Measurements from ENCODE around the gene IFITM1. TPM values are rescaled to one million over a fixed set of nuclear protein-coding genes. Genes with fewer than 3 reads are reported as not detected.

The IFITM1 gene
- total and polyA plus RNA-seq, 2 donors (not counting 3 experiments of a cell fraction or from before 2014, with no cell fraction given), result 11.5 to 24.6 TPM

GRCh38 chr11:289712-290620 is 23.9 kb upstream of the IFITM1 start:
- ChIA-PET POLR2A (no interaction called here), CTCF (interaction anchor here (1.0 to 2.2 kb wide), 2 partner anchors 15 to 39 kb away, joined by 5 to 11 read pairs; no protein-coding TSS in a partner anchor)
- H3K4me2 ChIP-seq (ENCODE audit: insufficient read depth, low read length), result no peak overlapping the region
- peaks cover 8% of the 10 kb centered on the region in 2 experiments for H3K27me3 ChIP-seq (ENCODE audit: control insufficient read depth in 2 of 2, insufficient read depth in 2 of 2, low read length in 2 of 2)
- dilution Hi-C loops (cut with MboI; ENCODE audit: extremely low pct_ligation_motif_present, low sequenced_read_pairs), result no loop called here
- intact Hi-C loops (cut with micrococcal nuclease), result no loop called here
- peak overlapping the region in 1 of 3 experiments; percentile 58 for H3K4me3 ChIP-seq (replicated peaks in 1 of 3; ENCODE audit: insufficient read depth in 1 of 3, low read depth in 1 of 3, low read length in 3 of 3)
- DNase-seq (ENCODE audit: low read depth, low spot score) (no peak), FAIRE-seq (no peak)
- H3K9me1 ChIP-seq (replicated peaks; ENCODE audit: control insufficient read depth, extremely low read depth, insufficient read depth, low read length), result no peaks in the 10 kb centered on the region
- H3K9me3 ChIP-seq (replicated peaks; ENCODE audit: control insufficient read depth, insufficient read depth, low read length), result no peaks in the 10 kb centered on the region
- TSS peak; percentile 58 for BruUV-seq (replicated peaks)
- H3K27ac ChIP-seq (ENCODE audit: insufficient read depth, low read depth, low read length), result no peak overlapping the region
- no peaks in the 10 kb centered on the region for H3K79me2 ChIP-seq (ENCODE audit: control insufficient read depth, insufficient read depth, low read length)
- peaks cover 0 to 8% of the 10 kb centered on the region in 2 experiments for H3K36me3 ChIP-seq (ENCODE audit: control insufficient read depth in 2 of 2, extremely low read depth in 1 of 2, insufficient read depth in 2 of 2, low read length in 2 of 2)
- TF ChIP-seq POLR2AphosphoS5 (IDR thresholded peaks at IDR 0.05; ENCODE audit: insufficient read depth, low read depth, low read length) (no peak), GATA2 (IDR thresholded peaks at IDR 0.05; ENCODE audit: insufficient read depth, insufficient read length, low read depth, low read length) (no peak), JUN (IDR thresholded peaks at IDR 0.05; ENCODE audit: borderline replicate concordance, insufficient read depth, insufficient read length, low read depth) (no peak), FOS (IDR thresholded peaks at IDR 0.05; ENCODE audit: borderline replicate concordance, insufficient read depth, low read length) (no peak), MYC (IDR thresholded peaks at IDR 0.05; ENCODE audit: low read depth, low read length) (no peak), EZH2 (IDR thresholded peaks at IDR 0.05; ENCODE audit: borderline replicate concordance, low read depth, low read length, severe bottlenecking) (no peak), POLR2A (IDR thresholded peaks at IDR 0.05; ENCODE audit: low read depth, low read length) (no peak)
- TF ChIP-seq, protein P1, sequence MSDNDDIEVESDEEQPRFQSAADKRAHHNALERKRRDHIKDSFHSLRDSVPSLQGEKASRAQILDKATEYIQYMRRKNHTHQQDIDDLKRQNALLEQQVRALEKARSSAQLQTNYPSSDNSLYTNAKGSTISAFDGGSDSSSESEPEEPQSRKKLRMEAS (IDR thresholded peaks at IDR 0.05; ENCODE audit: insufficient read depth, insufficient read length), result no peak
- TF ChIP-seq, protein P2, sequence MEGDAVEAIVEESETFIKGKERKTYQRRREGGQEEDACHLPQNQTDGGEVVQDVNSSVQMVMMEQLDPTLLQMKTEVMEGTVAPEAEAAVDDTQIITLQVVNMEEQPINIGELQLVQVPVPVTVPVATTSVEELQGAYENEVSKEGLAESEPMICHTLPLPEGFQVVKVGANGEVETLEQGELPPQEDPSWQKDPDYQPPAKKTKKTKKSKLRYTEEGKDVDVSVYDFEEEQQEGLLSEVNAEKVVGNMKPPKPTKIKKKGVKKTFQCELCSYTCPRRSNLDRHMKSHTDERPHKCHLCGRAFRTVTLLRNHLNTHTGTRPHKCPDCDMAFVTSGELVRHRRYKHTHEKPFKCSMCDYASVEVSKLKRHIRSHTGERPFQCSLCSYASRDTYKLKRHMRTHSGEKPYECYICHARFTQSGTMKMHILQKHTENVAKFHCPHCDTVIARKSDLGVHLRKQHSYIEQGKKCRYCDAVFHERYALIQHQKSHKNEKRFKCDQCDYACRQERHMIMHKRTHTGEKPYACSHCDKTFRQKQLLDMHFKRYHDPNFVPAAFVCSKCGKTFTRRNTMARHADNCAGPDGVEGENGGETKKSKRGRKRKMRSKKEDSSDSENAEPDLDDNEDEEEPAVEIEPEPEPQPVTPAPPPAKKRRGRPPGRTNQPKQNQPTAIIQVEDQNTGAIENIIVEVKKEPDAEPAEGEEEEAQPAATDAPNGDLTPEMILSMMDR (IDR thresholded peaks at IDR 0.05; ENCODE audit: extremely low read depth in 1 of 2, insufficient read depth in 1 of 2, low read depth in 1 of 2, low read length in 2 of 2), result no peak
- H3K9ac ChIP-seq (replicated peaks; ENCODE audit: extremely low read depth, insufficient read depth, low read length), result no peak overlapping the region
- peaks cover 3% of the 10 kb centered on the region for H3K4me1 ChIP-seq (ENCODE audit: control insufficient read depth, extremely low read depth, insufficient read depth, low read length)
- H2AFZ ChIP-seq (ENCODE audit: low read depth, low read length), result no peak overlapping the region
- no peaks in the 10 kb centered on the region for H4K20me1 ChIP-seq (replicated peaks; ENCODE audit: control insufficient read depth, extremely low read depth, insufficient read depth, low read length)
